Measurements from ENCODE around the gene SH2D3A. TPM values are rescaled to one million over a fixed set of nuclear protein-coding genes. Genes with fewer than 3 reads are reported as not detected.
A peak's percentile ranks its signal among the peaks of the same experiment; 100 is the strongest.

Gene SH2D3A
- total RNA-seq, 1 donor from 2014 or later: 0.32 TPM

DNA sequence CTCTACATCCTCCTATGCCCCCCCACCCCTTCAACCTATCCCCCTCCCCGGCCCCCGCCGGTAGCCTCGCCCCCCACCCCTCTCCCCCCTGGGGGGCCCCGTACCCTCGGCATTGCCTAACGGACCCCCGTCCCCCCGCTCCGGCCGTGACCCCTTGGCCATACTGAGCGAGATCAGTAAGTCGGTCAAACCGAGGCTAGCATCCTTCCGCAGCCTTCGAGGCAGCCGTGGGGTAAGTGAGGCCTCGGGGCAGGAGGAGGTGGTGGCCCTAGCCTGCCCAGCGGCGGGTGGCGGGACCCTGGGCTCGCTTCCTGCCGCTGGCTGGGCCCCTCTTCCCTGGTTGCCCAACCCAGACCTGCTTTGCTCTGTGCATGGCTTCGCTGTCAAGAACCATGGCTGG lies 21.3 kb downstream of the SH2D3A start:
- peak overlapping the region; percentile 43 for H3K4me3 Mint-ChIP-seq (ENCODE audit: unreplicated experiment)

GRCh38 chr19:6744381-6745301 lies 22.6 kb downstream of the SH2D3A start:
- DNase-seq: peak; percentile 54
- no peak overlapping the region for H3K4me3 Mint-ChIP-seq (ENCODE audit: unreplicated experiment)
- peaks cover 5% of the 10 kb centered on the region for H3K4me1 Mint-ChIP-seq (ENCODE audit: low read depth, unreplicated experiment)
- H3K27ac Mint-ChIP-seq (ENCODE audit: unreplicated experiment): no peak overlapping the region
- H3K27me3 Mint-ChIP-seq (ENCODE audit: unreplicated experiment): peaks cover 2% of the 10 kb centered on the region
- peaks cover 2% of the 10 kb centered on the region for H3K9me3 Mint-ChIP-seq (ENCODE audit: unreplicated experiment)
- TF ChIP-seq, protein P1, sequence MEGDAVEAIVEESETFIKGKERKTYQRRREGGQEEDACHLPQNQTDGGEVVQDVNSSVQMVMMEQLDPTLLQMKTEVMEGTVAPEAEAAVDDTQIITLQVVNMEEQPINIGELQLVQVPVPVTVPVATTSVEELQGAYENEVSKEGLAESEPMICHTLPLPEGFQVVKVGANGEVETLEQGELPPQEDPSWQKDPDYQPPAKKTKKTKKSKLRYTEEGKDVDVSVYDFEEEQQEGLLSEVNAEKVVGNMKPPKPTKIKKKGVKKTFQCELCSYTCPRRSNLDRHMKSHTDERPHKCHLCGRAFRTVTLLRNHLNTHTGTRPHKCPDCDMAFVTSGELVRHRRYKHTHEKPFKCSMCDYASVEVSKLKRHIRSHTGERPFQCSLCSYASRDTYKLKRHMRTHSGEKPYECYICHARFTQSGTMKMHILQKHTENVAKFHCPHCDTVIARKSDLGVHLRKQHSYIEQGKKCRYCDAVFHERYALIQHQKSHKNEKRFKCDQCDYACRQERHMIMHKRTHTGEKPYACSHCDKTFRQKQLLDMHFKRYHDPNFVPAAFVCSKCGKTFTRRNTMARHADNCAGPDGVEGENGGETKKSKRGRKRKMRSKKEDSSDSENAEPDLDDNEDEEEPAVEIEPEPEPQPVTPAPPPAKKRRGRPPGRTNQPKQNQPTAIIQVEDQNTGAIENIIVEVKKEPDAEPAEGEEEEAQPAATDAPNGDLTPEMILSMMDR (IDR thresholded peaks at IDR 0.05; ENCODE audit: partially characterized antibody, unreplicated experiment): no peak
- peaks cover 7% of the 10 kb centered on the region for H3K36me3 Mint-ChIP-seq (ENCODE audit: unreplicated experiment)

More for the DNA sequence above, 21.3 kb downstream of the SH2D3A start:
- DNase-seq: no peak
- Mint-ChIP-seq H3K27me3 (ENCODE audit: unreplicated experiment) (peaks cover 2% of the 10 kb centered on the region), H3K27ac (ENCODE audit: unreplicated experiment) (no peak overlapping the region), H3K9me3 (ENCODE audit: unreplicated experiment) (peaks cover 2% of the 10 kb centered on the region), H3K4me1 (ENCODE audit: low read depth, unreplicated experiment) (peaks cover 5% of the 10 kb centered on the region), H3K36me3 (ENCODE audit: unreplicated experiment) (peaks cover 7% of the 10 kb centered on the region)
- TF ChIP-seq, protein P1 (IDR thresholded peaks at IDR 0.05; ENCODE audit: partially characterized antibody, unreplicated experiment): no peak

GRCh38 chr19:6743714-6744380 lies 23.4 kb downstream of the SH2D3A start:
- H3K4me1 Mint-ChIP-seq (ENCODE audit: low read depth, unreplicated experiment): peaks cover 9% of the 10 kb centered on the region
- peaks cover 2% of the 10 kb centered on the region for H3K9me3 Mint-ChIP-seq (ENCODE audit: unreplicated experiment)
- no peak for DNase-seq
- TF ChIP-seq, protein P1 (IDR thresholded peaks at IDR 0.05; ENCODE audit: partially characterized antibody, unreplicated experiment): no peak
- H3K27ac Mint-ChIP-seq (ENCODE audit: unreplicated experiment): no peak overlapping the region
- H3K36me3 Mint-ChIP-seq (ENCODE audit: unreplicated experiment): peaks cover 7% of the 10 kb centered on the region
- H3K4me3 Mint-ChIP-seq (ENCODE audit: unreplicated experiment): peak overlapping the region; percentile 2
- H3K27me3 Mint-ChIP-seq (ENCODE audit: unreplicated experiment): peaks cover 3% of the 10 kb centered on the region

- Mint-ChIP-seq H3K27me3 (ENCODE audit: unreplicated experiment) (peaks cover 6% of the 10 kb centered on the region), H3K9me3 (ENCODE audit: unreplicated experiment) (peaks cover 10% of the 10 kb centered on the region), H3K36me3 (ENCODE audit: unreplicated experiment) (peaks cover 7% of the 10 kb centered on the region), H3K27ac (ENCODE audit: unreplicated experiment) (no peak overlapping the region), H3K4me3 (ENCODE audit: unreplicated experiment) (no peak overlapping the region), H3K4me1 (ENCODE audit: low read depth, unreplicated experiment) (peaks cover 16% of the 10 kb centered on the region)
- DNase-seq: no peak
- TF ChIP-seq, protein P1 (IDR thresholded peaks at IDR 0.05; ENCODE audit: partially characterized antibody, unreplicated experiment): no peak
These were observed 24.2 kb downstream of the SH2D3A start for GRCh38 chr19:6743066-6743465.
